Neural cell (in vitro differentiated cells): ENCODE results near the gene CLNK. TPM values are rescaled to one million over a fixed set of nuclear protein-coding genes. Genes with fewer than 3 reads are reported as not detected.

Experiments used
- H2AFZ ChIP-seq: fragments of 200-600, 300-800 bp; sonication (generic), shearing (Covaris generic); 2 replicates; pipeline ENCODE4 v1.6.0; 2014; ENCODE audit warnings: low read depth, mild to moderate bottlenecking, antibody characterized with exemption, low read length, moderate library complexity
- H3F3A ChIP-seq: fragments of 200-600 bp; shearing (Covaris generic); 2 replicates; pipeline ENCODE4 v1.6.1; 2016; ENCODE audit warnings: mild to moderate bottlenecking, moderate library complexity, mixed read lengths, antibody characterized with exemption, low read length; ENCODE audit not compliant: insufficient read depth, poor library complexity, severe bottlenecking
- H3K27ac ChIP-seq: fragments of 200-600, 300-800 bp; sonication (generic), shearing (Covaris generic); 2 replicates; pipeline ENCODE4 v1.5.1; 2014; ENCODE audit warnings: mild to moderate bottlenecking, low read length, moderate library complexity
- H3K27me3 ChIP-seq: fragments of 300-800, 200-600 bp; sonication (generic), shearing (Covaris generic); 2 replicates; pipeline ENCODE4 v1.6.0; 2014; ENCODE audit warnings: mild to moderate bottlenecking, low read depth, low read length, moderate library complexity; ENCODE audit not compliant: insufficient read depth
- H3K36me3 ChIP-seq: fragments of 300-800, 200-600 bp; sonication (generic), shearing (Covaris generic); 2 replicates; pipeline ENCODE4 v1.5.1; 2014; ENCODE audit warnings: mild to moderate bottlenecking, antibody characterized with exemption, low read length, moderate library complexity; ENCODE audit not compliant: insufficient read depth
- H3K4me2 ChIP-seq: fragments of 300-800, 200-600 bp; sonication (generic), shearing (Covaris generic); 2 replicates; pipeline ENCODE4 v1.6.0; 2014; ENCODE audit warnings: mild to moderate bottlenecking, low read length
- H3K4me3 ChIP-seq: fragments of 300-800, 200-600 bp; sonication (generic), shearing (Covaris generic); 2 replicates; pipeline ENCODE4 v1.5.1; 2014; ENCODE audit warnings: mild to moderate bottlenecking, low read length, moderate library complexity
- H3K79me2 ChIP-seq: fragments of 200-600 bp; shearing (Covaris generic); replicated peaks from 2 replicates; pipeline ENCODE4 v1.6.0; 2014; ENCODE audit warnings: mild to moderate bottlenecking, low read length, moderate library complexity; ENCODE audit not compliant: insufficient read depth
- H3K9ac ChIP-seq: fragments of 300-800, 200-600 bp; sonication (generic), shearing (Covaris generic); 2 replicates; pipeline ENCODE4 v1.6.1; 2016; ENCODE audit warnings: mild to moderate bottlenecking, low read length, mixed read lengths
- H3K9me2 ChIP-seq: fragments of 200-600 bp; shearing (Covaris generic); 2 replicates; pipeline ENCODE4 v1.6.1; 2016; ENCODE audit warnings: mild to moderate bottlenecking, low read length, mixed read lengths; ENCODE audit not compliant: insufficient read depth
- H3K9me3 ChIP-seq: fragments of 200-600, 300-800 bp; sonication (generic), shearing (Covaris generic); 2 replicates; pipeline ENCODE4 v1.6.1; 2016; ENCODE audit warnings: mild to moderate bottlenecking, mixed run types, low read length, moderate library complexity, mixed read lengths
- H4K20me1 ChIP-seq: fragments of 200-600 bp; shearing (Covaris generic); 2 replicates; pipeline ENCODE4 v1.6.1; 2016; ENCODE audit warnings: mild to moderate bottlenecking, mixed run types; ENCODE audit not compliant: insufficient read depth
- CTCF ChIP-seq: fragments of 450-650 bp; IDR thresholded peaks from 2 replicates; pipeline ENCODE4 v1.5.1; 2014; ENCODE audit warnings: antibody characterized with exemption, mild to moderate bottlenecking, moderate library complexity; ENCODE audit not compliant: poor library complexity, severe bottlenecking
- EP300 ChIP-seq: fragments of 450-650 bp; conservative IDR thresholded peaks from 2 replicates; pipeline ENCODE4 v1.6.1; 2014; ENCODE audit warnings: antibody characterized with exemption, mild to moderate bottlenecking, moderate library complexity; ENCODE audit not compliant: poor library complexity, severe bottlenecking
- EZH2 ChIP-seq: fragments of 200-600, 300-800 bp; shearing (Covaris generic), sonication (generic); IDR thresholded peaks from 2 replicates; pipeline ENCODE4 v1.6.1; 2014; ENCODE audit warnings: antibody characterized with exemption, low read length, borderline replicate concordance, mild to moderate bottlenecking; ENCODE audit not compliant: insufficient read depth, poor library complexity, severe bottlenecking
- MXI1 ChIP-seq: fragments of 450-650 bp; conservative IDR thresholded peaks from 2 replicates; pipeline ENCODE4 v1.6.1; 2014; ENCODE audit warnings: antibody characterized with exemption, mild to moderate bottlenecking; ENCODE audit not compliant: poor library complexity, severe bottlenecking
- POLR2AphosphoS5 ChIP-seq: IDR thresholded peaks from 2 replicates; pipeline ENCODE4 v1.6.1; 2012
- RAD21 ChIP-seq: fragments of 450-650 bp; conservative IDR thresholded peaks from 2 replicates; pipeline ENCODE4 v1.6.1; 2014; ENCODE audit warnings: antibody characterized with exemption, mild to moderate bottlenecking, moderate library complexity
- SMC3 ChIP-seq: fragments of 450-650 bp; conservative IDR thresholded peaks from 2 replicates; pipeline ENCODE4 v1.6.1; 2014; ENCODE audit warnings: antibody characterized with exemption, mild to moderate bottlenecking, moderate library complexity; ENCODE audit not compliant: poor library complexity
- TAF1 ChIP-seq: IDR thresholded peaks from 2 replicates; pipeline ENCODE4 v1.6.1; 2012; ENCODE audit warnings: low read depth
- polyA plus RNA-seq: library from polyadenylated mRNA; depleted of rRNA; stranded (reverse); fragments of >200 nt; gene quantifications from 2 replicates; pipeline ENCODE4 v1.2.3, GENCODE V29; 2014
- TF ChIP-seq, protein P1 (sequence below): IDR thresholded peaks from 2 replicates; pipeline ENCODE4 v1.6.1; 2012; ENCODE audit warnings: borderline replicate concordance

Gene CLNK
- polyA plus RNA-seq, 1 donor from 2014 or later: not detected

DNA sequence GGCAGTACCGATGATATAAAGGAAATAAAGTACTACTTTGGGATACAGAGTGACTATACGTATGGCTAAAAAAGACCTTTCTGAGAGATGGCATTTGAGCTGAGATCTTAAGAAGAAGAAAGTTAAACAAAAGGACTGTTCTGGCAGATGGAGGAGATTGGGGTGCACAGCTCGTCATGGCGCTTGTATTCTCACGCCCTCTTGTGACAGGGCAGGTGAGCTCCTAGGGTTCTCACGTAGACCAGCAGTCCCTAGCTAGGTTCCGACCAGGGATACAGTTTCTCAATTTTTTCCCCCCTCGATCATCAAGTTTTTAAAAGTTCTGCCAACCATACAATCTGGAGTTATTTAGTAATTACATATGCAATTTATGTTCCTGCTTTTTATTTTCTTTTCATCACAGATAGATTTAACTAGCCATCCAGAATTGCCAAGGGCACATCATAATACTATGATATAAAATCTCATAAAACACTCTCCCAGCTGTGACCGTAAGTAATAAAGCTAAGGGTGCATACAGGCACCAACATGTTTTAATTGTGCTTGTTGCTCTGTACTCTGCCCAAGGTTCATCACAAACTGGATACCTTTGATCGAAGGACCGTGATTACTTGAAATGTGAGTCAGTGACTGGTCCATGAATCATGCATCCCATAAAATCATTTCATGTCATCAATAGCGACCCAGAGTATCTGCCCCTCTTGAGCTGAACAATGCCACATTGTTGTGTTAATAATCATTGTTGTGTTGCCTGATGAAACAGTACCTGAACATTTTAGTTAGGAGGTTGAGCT lies 157.9 kb downstream of the CLNK start:
- no peak overlapping the region for H2AFZ ChIP-seq
- no peaks in the 10 kb centered on the region for H3F3A ChIP-seq
- H3K79me2 ChIP-seq: no peaks in the 10 kb centered on the region
- no peaks in the 10 kb centered on the region for H3K27me3 ChIP-seq
- H3K36me3 ChIP-seq: no peaks in the 10 kb centered on the region
- H3K4me2 ChIP-seq: no peak overlapping the region
- TF ChIP-seq CTCF (no peak), EP300 (no peak), EZH2 (no peak), MXI1 (no peak), SMC3 (no peak), TAF1 (no peak), RAD21 (no peak)
- H3K9ac ChIP-seq: no peak overlapping the region
- H3K9me2 ChIP-seq: no peaks in the 10 kb centered on the region
- H4K20me1 ChIP-seq: no peaks in the 10 kb centered on the region
- H3K4me3 ChIP-seq: no peak overlapping the region
- H3K27ac ChIP-seq: no peak overlapping the region
- no peaks in the 10 kb centered on the region for H3K9me3 ChIP-seq

- H2AFZ ChIP-seq: no peak overlapping the region
- H3K4me3 ChIP-seq: no peak overlapping the region
- no peaks in the 10 kb centered on the region for H3K9me3 ChIP-seq
- H3K27me3 ChIP-seq: no peaks in the 10 kb centered on the region
- H3K36me3 ChIP-seq: no peaks in the 10 kb centered on the region
- H3F3A ChIP-seq: no peaks in the 10 kb centered on the region
- H3K79me2 ChIP-seq: no peaks in the 10 kb centered on the region
- no peak overlapping the region for H3K9ac ChIP-seq
- no peak overlapping the region for H3K4me2 ChIP-seq
- TF ChIP-seq SMC3: no peak
- no peak for TF ChIP-seq RAD21
- H3K27ac ChIP-seq: no peak overlapping the region
- H3K9me2 ChIP-seq: no peaks in the 10 kb centered on the region
- no peaks in the 10 kb centered on the region for H4K20me1 ChIP-seq
Observed at GRCh38 chr4:10524196-10524833, 160.3 kb downstream of the CLNK start.

DNA sequence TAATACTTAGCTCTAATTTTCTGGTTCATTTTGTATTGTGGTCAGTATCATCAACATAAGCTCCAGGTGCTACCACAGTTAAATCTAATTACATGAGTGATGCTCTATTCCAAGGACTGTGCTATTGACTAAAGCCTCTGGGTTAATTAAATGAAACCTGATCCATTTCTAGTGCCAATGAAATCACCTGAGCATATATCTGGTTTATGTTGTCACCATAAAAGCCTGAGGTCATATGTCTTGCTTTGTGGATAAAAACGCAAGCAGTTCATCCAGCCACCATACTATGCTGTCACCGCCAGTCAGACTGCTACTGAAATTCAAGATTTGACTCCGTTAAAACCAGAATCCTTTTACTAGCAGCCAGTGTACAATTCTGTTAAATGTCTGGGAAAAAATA lies 163.1 kb downstream of the CLNK start:
- no peaks in the 10 kb centered on the region for H3K9me2 ChIP-seq
- no peaks in the 10 kb centered on the region for H3K79me2 ChIP-seq
- H3K9ac ChIP-seq: no peak overlapping the region
- H4K20me1 ChIP-seq: no peaks in the 10 kb centered on the region
- H3K4me3 ChIP-seq: no peak overlapping the region
- TF ChIP-seq TAF1 (no peak), SMC3 (no peak), MXI1 (no peak), RAD21 (no peak), POLR2AphosphoS5 (no peak), CTCF (no peak), EP300 (no peak), EZH2 (no peak)
- TF ChIP-seq, protein P1, sequence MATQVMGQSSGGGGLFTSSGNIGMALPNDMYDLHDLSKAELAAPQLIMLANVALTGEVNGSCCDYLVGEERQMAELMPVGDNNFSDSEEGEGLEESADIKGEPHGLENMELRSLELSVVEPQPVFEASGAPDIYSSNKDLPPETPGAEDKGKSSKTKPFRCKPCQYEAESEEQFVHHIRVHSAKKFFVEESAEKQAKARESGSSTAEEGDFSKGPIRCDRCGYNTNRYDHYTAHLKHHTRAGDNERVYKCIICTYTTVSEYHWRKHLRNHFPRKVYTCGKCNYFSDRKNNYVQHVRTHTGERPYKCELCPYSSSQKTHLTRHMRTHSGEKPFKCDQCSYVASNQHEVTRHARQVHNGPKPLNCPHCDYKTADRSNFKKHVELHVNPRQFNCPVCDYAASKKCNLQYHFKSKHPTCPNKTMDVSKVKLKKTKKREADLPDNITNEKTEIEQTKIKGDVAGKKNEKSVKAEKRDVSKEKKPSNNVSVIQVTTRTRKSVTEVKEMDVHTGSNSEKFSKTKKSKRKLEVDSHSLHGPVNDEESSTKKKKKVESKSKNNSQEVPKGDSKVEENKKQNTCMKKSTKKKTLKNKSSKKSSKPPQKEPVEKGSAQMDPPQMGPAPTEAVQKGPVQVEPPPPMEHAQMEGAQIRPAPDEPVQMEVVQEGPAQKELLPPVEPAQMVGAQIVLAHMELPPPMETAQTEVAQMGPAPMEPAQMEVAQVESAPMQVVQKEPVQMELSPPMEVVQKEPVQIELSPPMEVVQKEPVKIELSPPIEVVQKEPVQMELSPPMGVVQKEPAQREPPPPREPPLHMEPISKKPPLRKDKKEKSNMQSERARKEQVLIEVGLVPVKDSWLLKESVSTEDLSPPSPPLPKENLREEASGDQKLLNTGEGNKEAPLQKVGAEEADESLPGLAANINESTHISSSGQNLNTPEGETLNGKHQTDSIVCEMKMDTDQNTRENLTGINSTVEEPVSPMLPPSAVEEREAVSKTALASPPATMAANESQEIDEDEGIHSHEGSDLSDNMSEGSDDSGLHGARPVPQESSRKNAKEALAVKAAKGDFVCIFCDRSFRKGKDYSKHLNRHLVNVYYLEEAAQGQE: no peak
- no peaks in the 10 kb centered on the region for H3K9me3 ChIP-seq
- H3K4me2 ChIP-seq: no peak overlapping the region
- H3K27me3 ChIP-seq: no peaks in the 10 kb centered on the region
- H3F3A ChIP-seq: no peaks in the 10 kb centered on the region
- no peak overlapping the region for H3K27ac ChIP-seq
- H2AFZ ChIP-seq: no peak overlapping the region
- H3K36me3 ChIP-seq: no peaks in the 10 kb centered on the region
